Measurements from ENCODE around the gene KCNQ1. TPM values are rescaled to one million over a fixed set of nuclear protein-coding genes. Genes with fewer than 3 reads are reported as not detected.

Gene KCNQ1
- total RNA-seq, 1 experiment from 2014 or later: 2.3 TPM

GRCh38 chr11:2864901-2865300 lies 420.1 kb downstream of the KCNQ1 start:
- peaks cover 2 to 8% (median 3%) of the 10 kb centered on the region in 3 experiments; a peak in 5 of 7 replicates for H3K36me3 Mint-ChIP-seq (ENCODE audit: insufficient read depth in 1 of 3, low read depth in 3 of 3)
- Histone ChIP-seq H3K23ac (ENCODE audit: insufficient read length, low read depth, low read length) (no peak overlapping the region), H3K27me3 (ENCODE audit: insufficient read depth, low read length) (peaks cover 28% of the 10 kb centered on the region), H3K9ac (ENCODE audit: extremely low read depth, insufficient read length, low read length) (no peak overlapping the region), H3K9me3 (ENCODE audit: control insufficient read depth, low read depth, low read length) (no peaks in the 10 kb centered on the region), H2AFZ (ENCODE audit: low read length) (no peak overlapping the region), H3K14ac (ENCODE audit: insufficient read depth, low read length) (no peak overlapping the region), H2AK5ac (ENCODE audit: insufficient read length, low read length) (no peak overlapping the region), H4K91ac (ENCODE audit: insufficient read length, low read depth, low read length) (no peak overlapping the region), H2BK12ac (ENCODE audit: insufficient read length, low read depth, low read length) (no peak overlapping the region), H2BK120ac (ENCODE audit: low read depth, low read length, poor library complexity, severe bottlenecking) (no peak overlapping the region), H2BK15ac (ENCODE audit: low read depth, low read length) (no peak overlapping the region), H3K27ac (ENCODE audit: insufficient read length, low read depth, low read length) (no peak overlapping the region), H3K4ac (ENCODE audit: low read depth, low read length) (no peak overlapping the region), H2BK5ac (ENCODE audit: insufficient read length, low read length) (no peak overlapping the region), H3K23me2 (ENCODE audit: insufficient read length, low read depth, low read length, poor library complexity, severe bottlenecking) (peaks cover 9% of the 10 kb centered on the region), H4K8ac (replicated peaks; ENCODE audit: insufficient read length, low read depth, low read length) (no peak overlapping the region), H3K4me2 (ENCODE audit: insufficient read depth, insufficient read length, low read length) (no peak overlapping the region), H4K5ac (ENCODE audit: insufficient read length, low read depth, low read length) (no peak overlapping the region), H3K56ac (ENCODE audit: insufficient read length, low read depth, low read length) (no peak overlapping the region), H3K4me1 (ENCODE audit: insufficient read depth, low read length) (no peaks in the 10 kb centered on the region), H4K20me1 (ENCODE audit: control insufficient read depth, insufficient read depth, insufficient read length) (no peaks in the 10 kb centered on the region), H3K18ac (ENCODE audit: insufficient read length, low read depth, low read length) (no peak overlapping the region), H3K79me1 (ENCODE audit: insufficient read depth, low read depth, low read length, poor library complexity, severe bottlenecking) (no peaks in the 10 kb centered on the region), H3K79me2 (ENCODE audit: insufficient read depth, low read length) (no peaks in the 10 kb centered on the region), H3T11ph (ENCODE audit: low read length) (no peak overlapping the region), H2BK20ac (ENCODE audit: low read depth, low read length, poor library complexity, severe bottlenecking) (no peak overlapping the region)
- peaks cover 84% of the 10 kb centered on the region for H3K27me3 Mint-ChIP-seq (ENCODE audit: low read depth)
- no CpG with 5 or more reads among the region's 10 CpGs for WGBS (ENCODE audit: extremely low coverage, insufficient read length, low lambda C conversion rate)
- no peak for TF ChIP-seq CTCF (conservative IDR thresholded peaks at IDR 0.05)
- peaks cover 49 to 55% of the 10 kb centered on the region in 2 experiments for H3K4me1 Mint-ChIP-seq
- DNase-seq: no peak
- no peak overlapping the region for H3K27ac Mint-ChIP-seq
- H3K4me3 Mint-ChIP-seq: no peak overlapping the region; a peak in 2 of 5 replicates
- H3K9me3 Mint-ChIP-seq: peaks cover 8 to 9% of the 10 kb centered on the region in 2 experiments; a peak in 4 of 5 replicates

Measured in H9 (cell line).